HG03064 (cell line): ENCODE data around the gene GNPDA1.

Source experiments
- ATAC-seq: cut with Tn5 transposase; IDR thresholded peaks from one replicate; pipeline ENCODE4 v1.9.1; 2021; ENCODE audit warnings: low read depth; ENCODE audit not compliant: unreplicated experiment

The GNPDA1 gene

DNA sequence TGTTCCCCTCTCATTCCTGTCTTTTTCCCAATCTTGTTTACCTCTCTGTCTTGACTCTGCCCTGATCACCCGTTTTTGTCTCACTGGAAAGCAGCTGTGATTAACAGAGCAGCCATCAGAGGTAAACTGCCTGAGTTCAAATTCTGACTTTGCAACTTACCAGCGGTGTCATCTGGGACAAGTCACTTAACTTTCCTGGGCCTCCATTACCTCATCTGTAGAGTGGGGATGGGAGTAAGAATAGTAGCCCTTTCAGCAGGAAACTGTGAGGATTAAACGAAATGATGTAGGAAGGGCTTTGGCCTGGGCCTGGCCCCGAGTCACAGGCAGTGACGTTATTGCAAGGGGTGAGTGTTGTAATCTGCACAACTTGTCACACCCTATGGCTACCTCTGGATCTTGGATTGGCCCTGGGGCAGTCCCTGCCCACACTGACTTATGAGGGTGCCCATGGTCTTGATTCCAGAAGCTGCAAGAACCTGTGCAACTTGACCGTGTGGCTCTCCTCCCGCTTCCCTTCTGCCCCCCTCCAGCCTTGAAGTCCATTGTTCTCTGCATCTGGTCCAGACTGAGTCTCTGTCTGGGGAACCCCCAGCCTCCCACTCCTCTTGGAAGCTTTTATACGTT lies 54.2 kb downstream of the GNPDA1 start:
- ATAC-seq, result no peak

DNA sequence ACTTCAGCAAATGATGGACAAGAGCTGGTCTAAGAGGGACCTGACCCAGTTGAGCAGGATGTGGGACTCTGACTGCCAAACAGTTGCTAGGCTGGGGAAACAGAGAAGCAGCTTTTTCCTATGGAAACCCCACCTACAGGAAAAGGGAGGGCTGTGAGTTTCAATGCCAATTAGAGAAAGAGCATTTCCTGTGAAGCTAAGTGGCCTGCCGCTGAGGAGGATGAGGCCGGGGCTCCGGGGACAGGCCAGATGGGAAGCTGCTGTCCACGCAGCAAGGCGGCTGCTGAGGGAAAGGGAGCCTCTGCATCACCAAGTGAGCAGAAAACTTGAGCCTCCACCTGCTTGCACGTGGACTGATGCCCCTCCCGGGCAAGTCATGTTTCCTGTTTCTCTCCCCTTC lies 54.7 kb downstream of the GNPDA1 start, which contains the start of gene PCDH12:
Gene PCDH12 (minus strand): TSS at position 90 of the 400 bp plus-strand sequence. CDS start 351 bp downstream, outside the sequence.
- ATAC-seq, result no peak

DNA sequence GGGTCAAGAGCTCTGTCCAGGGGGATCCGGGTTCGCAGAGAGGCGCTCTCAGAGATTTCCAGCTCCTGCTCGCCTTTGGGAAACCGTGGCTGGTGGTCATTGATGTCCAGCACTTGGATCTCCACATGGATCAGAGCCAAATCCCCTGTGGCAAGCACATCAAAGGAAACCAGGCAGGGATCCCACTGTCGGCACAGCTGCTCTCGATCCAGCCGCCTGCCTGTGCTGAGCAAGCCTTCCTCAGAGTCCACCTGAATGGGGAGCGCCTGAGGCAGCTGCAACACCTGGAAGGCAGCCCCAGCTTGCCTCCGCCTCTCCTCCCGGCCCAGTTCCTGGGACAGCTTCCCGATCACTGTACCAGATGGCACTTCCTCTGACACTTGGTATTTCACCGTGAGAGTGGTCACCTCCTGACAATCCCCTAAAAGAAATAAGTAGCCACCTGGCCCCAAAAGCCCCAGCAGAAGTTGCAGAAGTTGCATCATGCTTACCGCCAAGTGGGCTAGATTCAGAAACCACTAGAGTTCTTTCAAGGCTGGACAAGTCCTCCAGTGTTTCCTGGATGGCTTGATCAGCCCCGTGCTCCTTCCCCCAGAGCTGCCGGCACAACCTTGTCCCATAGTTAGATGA lies 55.3 kb downstream of the GNPDA1 start:
- ATAC-seq, result no peak

- no peak for ATAC-seq
These were observed 58.6 kb downstream of the GNPDA1 start for GRCh38 chr5:141954194-141954593.

DNA sequence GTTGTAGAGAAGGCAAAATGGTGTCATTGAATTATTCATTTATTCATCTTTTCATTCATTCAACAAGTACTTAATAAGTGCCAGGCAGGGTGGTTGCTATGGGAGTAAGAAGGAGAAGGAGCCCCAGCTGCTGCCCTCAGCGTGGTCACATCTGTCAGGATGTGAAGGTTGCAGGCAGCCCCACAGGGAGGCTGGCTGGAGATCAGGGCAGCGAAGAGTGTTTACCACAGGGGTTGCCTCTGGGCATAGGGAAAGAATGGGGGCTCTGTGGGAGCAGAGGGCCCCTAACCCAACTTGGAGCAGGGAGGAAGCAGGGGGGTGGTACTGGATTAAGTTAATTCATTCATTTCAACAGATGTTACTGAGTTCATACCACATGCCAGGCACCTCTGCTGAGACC lies 60.8 kb downstream of the GNPDA1 start:
- no peak for ATAC-seq

- ATAC-seq, result no peak
These were observed 61.5 kb downstream of the GNPDA1 start for GRCh38 chr5:141951332-141951781.
